H1 (cell line): ENCODE data around the gene RAPGEF1. TPM values are rescaled to one million over a fixed set of nuclear protein-coding genes. Genes with fewer than 3 reads are reported as not detected.

Experiments used
- CHD7 ChIP-seq: fragments of 300-600 bp; sonication (generic); IDR thresholded peaks from 2 replicates; pipeline ENCODE4 v1.7.1; 2012; ENCODE audit warnings: low read length, moderate library complexity, mild to moderate bottlenecking, inconsistent platforms; ENCODE audit not compliant: insufficient replicate concordance
- polyA plus RNA-seq, 7 experiments: library from polyadenylated mRNA; depleted of rRNA in 3 of 7; stranded (reverse) in 5 of 7; unstranded in 2 of 7; fragments of >200 nt in 5 of 7; fragments of 200-250 nt in 2 of 7; gene quantifications; 1 replicate in 5 of 7; 2 replicates in 1 of 7; 4 replicates in 1 of 7; pipeline versions ENCODE4 v1.2.1 to v1.2.3, GENCODE V29; 2011 to 2013; ENCODE audit warnings: missing spikeins in 2 of 7, mixed read lengths in 2 of 7
- total RNA-seq: library from RNA; stranded (reverse); fragmentation: NEBNext Ultra II Directional; extraction: Animal tissue kit (Norgen Biotek cat#: 25700); gene quantifications from 2 replicates; pipeline ENCODE4 v1.2.1, GENCODE V29; 2021

RAPGEF1 gene
- total and polyA plus RNA-seq, 2 of the 8 experiments (the other 6 are each of a cell fraction or from before 2014, with no cell fraction given) = 29.7 to 78.9 TPM

GRCh38 chr9:131635892-131636291, 104.0 kb downstream of the RAPGEF1 start (continued):
- no peak for TF ChIP-seq CHD7
